GM13976 (cell line): ENCODE results near the gene MICALL2.

Experiments used
- DNase-seq: peaks from one replicate; pipeline ENCODE4 v3.0.0; 2012; ENCODE audit warnings: low spot score
- CTCF ChIP-seq: IDR thresholded peaks from 2 replicates; pipeline ENCODE4 v1.5.1; 2012; ENCODE audit warnings: borderline replicate concordance, mild to moderate bottlenecking; ENCODE audit not compliant: insufficient read depth; ENCODE audit errors: extremely low read depth, missing control alignments, control extremely low read depth
- in situ Hi-C: fragments of 300-500 bp; cut with MboI; formaldehyde crosslinking; loops from one replicate; pipeline ENCODE4 v1.12.0; 2022; ENCODE audit warnings: low sequenced_read_pairs, mixed read lengths, inconsistent platforms; ENCODE audit not compliant: unreplicated experiment

Gene MICALL2

DNA sequence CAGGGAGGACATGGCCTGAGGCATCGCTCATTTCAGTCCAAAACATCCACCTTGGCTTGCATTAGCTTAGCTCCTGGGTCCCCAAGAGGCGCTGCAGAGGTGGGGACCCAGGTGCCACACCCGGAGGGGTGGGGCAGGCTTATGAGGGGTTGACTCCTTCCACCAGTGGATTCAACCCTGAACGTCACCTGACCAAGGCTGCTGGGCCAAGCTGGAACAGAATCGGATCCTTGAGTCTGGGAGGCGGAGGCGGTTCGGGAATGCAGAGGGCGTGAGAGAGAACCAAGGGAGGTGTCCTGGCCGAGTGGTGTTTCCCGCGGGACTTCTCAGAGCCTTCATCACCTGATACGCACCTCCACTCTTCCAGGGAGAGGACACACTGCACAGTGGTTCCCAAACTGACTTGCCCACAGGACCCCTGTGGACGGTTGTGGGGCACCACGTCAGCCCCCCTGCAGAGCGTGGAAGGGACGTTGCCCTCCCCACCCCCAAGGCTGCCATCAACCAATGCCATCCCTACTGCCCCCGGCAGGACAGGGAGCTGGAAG is 4.5 kb upstream of the MICALL2 start:
- no peak for DNase-seq
- in situ Hi-C loops = no loop called here
- TF ChIP-seq CTCF = no peak

DNA sequence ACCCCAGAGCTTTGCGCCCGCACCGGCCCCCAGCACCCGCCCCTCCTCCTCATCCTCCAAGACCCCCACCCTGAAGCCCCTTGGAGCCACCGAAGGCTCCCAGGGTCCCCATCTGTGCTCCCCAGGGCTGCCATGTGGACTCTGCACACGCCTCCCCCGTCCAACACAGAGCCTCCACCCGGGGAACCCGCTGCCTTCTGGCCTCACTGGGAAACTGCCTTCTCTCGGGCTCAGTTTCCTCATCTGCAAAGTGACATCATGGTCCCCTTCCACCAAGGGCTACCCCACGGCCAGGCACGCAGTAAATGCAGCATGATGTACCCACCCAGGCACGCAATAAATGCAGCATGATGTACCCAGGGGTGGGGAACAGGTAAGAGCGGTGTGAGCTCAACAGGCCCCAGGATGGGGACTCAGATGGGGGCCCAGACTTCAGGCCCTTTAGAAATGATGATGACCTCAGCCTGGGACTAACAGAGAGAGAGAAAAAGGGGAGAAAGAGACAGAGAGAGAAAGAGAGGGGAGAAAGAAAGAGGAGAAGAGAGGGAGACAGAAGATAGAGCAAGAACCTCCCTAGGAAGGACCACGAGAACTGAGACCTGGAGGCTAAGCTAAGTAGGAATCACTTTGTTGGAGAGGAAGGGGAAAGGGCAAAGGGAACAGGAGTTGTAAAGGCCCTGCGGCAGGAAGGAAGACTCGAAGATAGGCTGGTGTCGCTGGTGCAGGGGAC is 2.5 kb upstream of the MICALL2 start:
- no peak for DNase-seq
- TF ChIP-seq CTCF = no peak
- in situ Hi-C loops = no loop called here

GRCh38 chr7:1460821-1461645 is 1.8 kb upstream of the MICALL2 start:
- peak; percentile 85 for DNase-seq
- no peak for TF ChIP-seq CTCF
- in situ Hi-C loops = no loop called here

DNA sequence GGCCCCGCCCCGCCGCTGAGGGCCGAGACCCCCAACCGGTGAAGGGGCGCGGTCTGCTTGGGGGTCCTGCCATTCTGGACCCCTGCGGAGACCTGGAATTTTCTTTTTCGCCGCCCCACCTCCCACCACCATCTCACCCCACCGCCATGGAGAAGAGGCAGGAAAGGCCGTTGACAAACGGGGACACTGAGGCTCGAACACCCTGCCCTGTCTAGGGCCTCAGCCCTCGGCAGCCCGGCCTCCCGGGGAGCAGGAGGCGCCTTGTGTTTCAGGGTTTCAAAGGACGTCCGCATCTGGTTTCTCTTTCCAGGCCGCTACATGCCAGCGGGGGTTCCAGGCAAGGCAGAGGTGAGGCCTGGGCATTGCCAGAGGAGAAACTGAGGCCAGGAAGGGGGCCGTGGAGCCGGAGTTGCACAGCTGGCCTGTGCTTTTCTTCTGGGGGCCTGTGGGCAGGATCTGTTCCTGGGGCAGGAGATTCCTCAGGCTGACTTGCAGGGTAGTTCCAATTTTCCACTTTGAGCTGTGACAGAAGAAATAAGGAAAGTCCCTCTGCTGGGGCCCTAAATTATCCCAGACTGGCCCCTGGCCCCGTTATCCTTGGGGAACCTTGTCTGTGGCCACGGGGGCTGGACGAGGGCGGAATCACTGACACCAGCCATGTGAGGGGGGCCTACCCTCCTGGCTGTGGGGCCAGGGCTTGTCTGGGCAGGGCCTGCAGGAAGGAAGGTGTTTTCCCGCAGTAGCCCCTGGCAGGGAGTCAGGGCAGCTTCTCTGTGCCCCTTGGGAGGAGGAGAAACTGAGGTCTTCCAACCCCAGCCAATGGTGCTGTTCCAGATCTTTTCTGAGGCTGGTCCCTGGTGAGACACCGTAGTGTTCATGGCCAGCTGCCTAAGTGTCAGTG is 900 bp upstream of the MICALL2 start:
- TF ChIP-seq CTCF = no peak
- in situ Hi-C loops = no loop called here
- peak; percentile 65 for DNase-seq

GRCh38 chr7:1459512-1459892 is 232 bp upstream of the MICALL2 start:
- peak; percentile 100 for DNase-seq
- in situ Hi-C loops = no loop called here
- no peak for TF ChIP-seq CTCF

DNA sequence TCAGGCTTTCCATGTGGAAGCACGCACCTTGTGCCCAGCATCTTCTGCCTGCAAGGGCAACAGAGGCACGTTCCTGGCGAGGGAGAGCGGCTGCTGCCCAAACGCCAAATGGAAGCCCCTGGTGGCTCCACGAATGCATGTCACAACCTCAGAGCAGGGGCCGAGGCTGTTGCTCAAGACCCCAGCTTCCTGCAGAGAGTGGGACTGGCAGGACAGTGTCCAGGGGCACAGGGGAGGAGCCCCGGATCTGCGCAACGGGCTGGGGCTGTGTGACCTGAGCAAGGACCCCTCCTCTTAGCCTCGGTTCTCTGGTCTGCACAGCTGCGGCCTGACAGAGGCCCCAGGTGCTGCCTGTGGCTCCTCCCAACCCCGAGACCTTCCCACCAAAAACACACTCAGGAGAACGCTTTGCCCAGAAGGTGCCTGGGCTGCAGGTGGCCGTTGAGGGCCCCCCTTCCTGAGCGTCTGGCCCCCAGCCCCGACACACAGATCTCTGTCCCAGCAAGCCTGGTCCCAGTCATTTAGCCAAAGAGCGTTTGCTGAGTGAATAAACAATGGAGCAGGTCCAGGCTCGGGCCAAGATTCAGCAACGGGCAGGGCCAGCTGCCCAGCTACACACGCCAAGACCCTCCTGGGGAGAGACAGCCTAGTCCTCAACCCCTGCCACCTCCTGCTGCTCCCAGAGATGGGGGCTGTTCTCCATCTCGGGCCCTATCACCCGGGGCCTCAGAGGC is 1.2 kb downstream of the MICALL2 start:
- in situ Hi-C loops = no loop called here
- DNase-seq = no peak
- no peak for TF ChIP-seq CTCF
